Measurements from ENCODE around the gene BUD13. TPM values are rescaled to one million over a fixed set of nuclear protein-coding genes. Genes with fewer than 3 reads are reported as not detected.

Gene BUD13
- total and polyA plus RNA-seq, 10 of the 15 experiments (the other 5 are each of a cell fraction or from before 2014, with no cell fraction given) = 10.9 to 36.5 (median 24.7) TPM

DNA sequence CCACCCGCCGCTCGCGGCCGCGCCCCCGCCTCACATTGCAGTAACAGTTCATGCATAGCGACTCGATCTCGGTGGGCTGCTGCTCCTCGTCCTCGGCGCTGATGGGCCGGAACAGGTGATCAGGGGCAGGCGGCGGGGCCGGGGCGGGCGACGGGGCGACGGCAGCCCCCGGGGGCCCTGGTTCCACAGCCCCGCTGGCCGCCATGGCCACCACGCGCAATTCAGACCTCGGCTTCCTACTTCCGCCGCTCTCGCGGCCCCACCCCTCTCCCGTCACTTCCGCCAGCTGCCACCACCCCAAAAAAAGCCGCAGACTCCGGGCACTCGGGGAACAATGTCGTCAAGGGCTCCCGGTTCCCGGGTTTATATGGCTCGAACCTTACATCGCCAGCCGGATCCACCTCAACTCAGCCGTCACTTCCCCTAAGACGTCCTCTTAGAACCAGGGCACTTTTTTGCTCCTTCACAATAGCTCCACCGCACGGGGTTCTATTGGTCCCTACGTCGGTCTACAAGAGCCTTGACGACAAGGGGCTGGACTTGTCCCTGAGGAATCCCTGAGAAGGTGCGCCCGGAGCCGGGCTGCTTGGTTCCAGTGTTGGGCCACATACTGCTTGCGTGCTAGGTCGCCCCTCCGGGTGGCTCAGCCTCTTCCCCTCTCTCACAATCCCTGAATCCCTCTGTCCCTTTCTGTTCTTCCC, 15.1 kb upstream of the BUD13 start, which contains the start of gene ZPR1 (continued):
- TF ChIP-seq, protein P1, sequence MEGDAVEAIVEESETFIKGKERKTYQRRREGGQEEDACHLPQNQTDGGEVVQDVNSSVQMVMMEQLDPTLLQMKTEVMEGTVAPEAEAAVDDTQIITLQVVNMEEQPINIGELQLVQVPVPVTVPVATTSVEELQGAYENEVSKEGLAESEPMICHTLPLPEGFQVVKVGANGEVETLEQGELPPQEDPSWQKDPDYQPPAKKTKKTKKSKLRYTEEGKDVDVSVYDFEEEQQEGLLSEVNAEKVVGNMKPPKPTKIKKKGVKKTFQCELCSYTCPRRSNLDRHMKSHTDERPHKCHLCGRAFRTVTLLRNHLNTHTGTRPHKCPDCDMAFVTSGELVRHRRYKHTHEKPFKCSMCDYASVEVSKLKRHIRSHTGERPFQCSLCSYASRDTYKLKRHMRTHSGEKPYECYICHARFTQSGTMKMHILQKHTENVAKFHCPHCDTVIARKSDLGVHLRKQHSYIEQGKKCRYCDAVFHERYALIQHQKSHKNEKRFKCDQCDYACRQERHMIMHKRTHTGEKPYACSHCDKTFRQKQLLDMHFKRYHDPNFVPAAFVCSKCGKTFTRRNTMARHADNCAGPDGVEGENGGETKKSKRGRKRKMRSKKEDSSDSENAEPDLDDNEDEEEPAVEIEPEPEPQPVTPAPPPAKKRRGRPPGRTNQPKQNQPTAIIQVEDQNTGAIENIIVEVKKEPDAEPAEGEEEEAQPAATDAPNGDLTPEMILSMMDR (IDR thresholded peaks at IDR 0.05 in 2 of 3, conservative IDR thresholded peaks at IDR 0.05 in 1 of 3; ENCODE audit: control insufficient read depth in 2 of 3, extremely low read depth in 1 of 3, insufficient read depth in 1 of 3, low read depth in 3 of 3, low read length in 3 of 3) = no peak
- TF ChIP-seq EZH2 (IDR thresholded peaks at IDR 0.05; ENCODE audit: borderline replicate concordance, control insufficient read depth, low read depth, low read length) (no peak), SMC3 (IDR thresholded peaks at IDR 0.05; ENCODE audit: borderline replicate concordance, low read length) (no peak), NKRF (conservative IDR thresholded peaks at IDR 0.05) (peak; percentile 91), BACH1 (IDR thresholded peaks at IDR 0.05; ENCODE audit: borderline replicate concordance) (no peak), KDM1A (IDR thresholded peaks at IDR 0.05; ENCODE audit: borderline replicate concordance) (no peak), ZNF274 (IDR thresholded peaks at IDR 0.05; ENCODE audit: insufficient read depth, insufficient read length) (no peak), GATAD2B (conservative IDR thresholded peaks at IDR 0.05; ENCODE audit: low read depth) (peak; percentile 52; the same call in 1 of the 2 replicates), LARP7 (IDR thresholded peaks at IDR 0.05) (peak; percentile 68), ASH2L (IDR thresholded peaks at IDR 0.05; ENCODE audit: borderline replicate concordance, low read depth) (no peak), IKZF2 (IDR thresholded peaks at IDR 0.05) (peak; percentile 34 to 39; a peak in 2 of 4 replicates), RELA (IDR thresholded peaks at IDR 0.05; ENCODE audit: borderline replicate concordance, partially characterized antibody) (no peak), FOS (IDR thresholded peaks at IDR 0.05; ENCODE audit: borderline replicate concordance, extremely low read depth, insufficient read length) (no peak), USF1 (IDR thresholded peaks at IDR 0.05; ENCODE audit: borderline replicate concordance, extremely low read length, insufficient read depth, low read depth, low read length) (no peak), TCF7 (IDR thresholded peaks at IDR 0.05; ENCODE audit: borderline replicate concordance) (no peak), NBN (IDR thresholded peaks at IDR 0.05) (peak; percentile 63; the same call in 1 of the 2 replicates), POU2F2 (IDR thresholded peaks at IDR 0.05; ENCODE audit: borderline replicate concordance, low read depth, low read length) (no peak)
- TF ChIP-seq, protein P2, sequence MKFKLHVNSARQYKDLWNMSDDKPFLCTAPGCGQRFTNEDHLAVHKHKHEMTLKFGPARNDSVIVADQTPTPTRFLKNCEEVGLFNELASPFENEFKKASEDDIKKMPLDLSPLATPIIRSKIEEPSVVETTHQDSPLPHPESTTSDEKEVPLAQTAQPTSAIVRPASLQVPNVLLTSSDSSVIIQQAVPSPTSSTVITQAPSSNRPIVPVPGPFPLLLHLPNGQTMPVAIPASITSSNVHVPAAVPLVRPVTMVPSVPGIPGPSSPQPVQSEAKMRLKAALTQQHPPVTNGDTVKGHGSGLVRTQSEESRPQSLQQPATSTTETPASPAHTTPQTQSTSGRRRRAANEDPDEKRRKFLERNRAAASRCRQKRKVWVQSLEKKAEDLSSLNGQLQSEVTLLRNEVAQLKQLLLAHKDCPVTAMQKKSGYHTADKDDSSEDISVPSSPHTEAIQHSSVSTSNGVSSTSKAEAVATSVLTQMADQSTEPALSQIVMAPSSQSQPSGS (IDR thresholded peaks at IDR 0.05; ENCODE audit: low read length) = no peak
- TF ChIP-seq, protein P3, sequence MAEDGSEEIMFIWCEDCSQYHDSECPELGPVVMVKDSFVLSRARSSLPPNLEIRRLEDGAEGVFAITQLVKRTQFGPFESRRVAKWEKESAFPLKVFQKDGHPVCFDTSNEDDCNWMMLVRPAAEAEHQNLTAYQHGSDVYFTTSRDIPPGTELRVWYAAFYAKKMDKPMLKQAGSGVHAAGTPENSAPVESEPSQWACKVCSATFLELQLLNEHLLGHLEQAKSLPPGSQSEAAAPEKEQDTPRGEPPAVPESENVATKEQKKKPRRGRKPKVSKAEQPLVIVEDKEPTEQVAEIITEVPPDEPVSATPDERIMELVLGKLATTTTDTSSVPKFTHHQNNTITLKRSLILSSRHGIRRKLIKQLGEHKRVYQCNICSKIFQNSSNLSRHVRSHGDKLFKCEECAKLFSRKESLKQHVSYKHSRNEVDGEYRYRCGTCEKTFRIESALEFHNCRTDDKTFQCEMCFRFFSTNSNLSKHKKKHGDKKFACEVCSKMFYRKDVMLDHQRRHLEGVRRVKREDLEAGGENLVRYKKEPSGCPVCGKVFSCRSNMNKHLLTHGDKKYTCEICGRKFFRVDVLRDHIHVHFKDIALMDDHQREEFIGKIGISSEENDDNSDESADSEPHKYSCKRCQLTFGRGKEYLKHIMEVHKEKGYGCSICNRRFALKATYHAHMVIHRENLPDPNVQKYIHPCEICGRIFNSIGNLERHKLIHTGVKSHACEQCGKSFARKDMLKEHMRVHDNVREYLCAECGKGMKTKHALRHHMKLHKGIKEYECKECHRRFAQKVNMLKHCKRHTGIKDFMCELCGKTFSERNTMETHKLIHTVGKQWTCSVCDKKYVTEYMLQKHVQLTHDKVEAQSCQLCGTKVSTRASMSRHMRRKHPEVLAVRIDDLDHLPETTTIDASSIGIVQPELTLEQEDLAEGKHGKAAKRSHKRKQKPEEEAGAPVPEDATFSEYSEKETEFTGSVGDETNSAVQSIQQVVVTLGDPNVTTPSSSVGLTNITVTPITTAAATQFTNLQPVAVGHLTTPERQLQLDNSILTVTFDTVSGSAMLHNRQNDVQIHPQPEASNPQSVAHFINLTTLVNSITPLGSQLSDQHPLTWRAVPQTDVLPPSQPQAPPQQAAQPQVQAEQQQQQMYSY (CRISPR knock-in tag; IDR thresholded peaks at IDR 0.05) = no peak
